ENCODE measurements around the gene NUDCD3. TPM values are rescaled to one million over a fixed set of nuclear protein-coding genes. Genes with fewer than 3 reads are reported as not detected.

The NUDCD3 gene
- total RNA-seq, 1 donor from 2014 or later, result 107 TPM

GRCh38 chr7:44505595-44505994 is 15.1 kb upstream of the NUDCD3 start:
- H3K4me1 ChIP-seq, result no peaks in the 10 kb centered on the region
- DNase-seq, result no peak
- TF ChIP-seq CTCF (IDR thresholded peaks at IDR 0.05; ENCODE audit: borderline replicate concordance), result no peak
- no peak overlapping the region for H3K27ac ChIP-seq (replicated peaks)
- no peaks in the 10 kb centered on the region for H3K27me3 ChIP-seq (ENCODE audit: low read depth)
- intact Hi-C loops (cut with micrococcal nuclease), result no loop called here
- H3K9me3 ChIP-seq (replicated peaks), result peaks cover 3% of the 10 kb centered on the region
- no peaks in the 10 kb centered on the region for H3K36me3 ChIP-seq
- no peak overlapping the region for H3K4me3 ChIP-seq

- peaks cover 11% of the 10 kb centered on the region for H3K27me3 ChIP-seq (ENCODE audit: low read depth)
- TF ChIP-seq CTCF (IDR thresholded peaks at IDR 0.05; ENCODE audit: borderline replicate concordance), result no peak
- intact Hi-C loops (cut with micrococcal nuclease), result no loop called here
- peaks cover 5% of the 10 kb centered on the region for H3K4me1 ChIP-seq
- H3K27ac ChIP-seq (replicated peaks), result peak overlapping the region; percentile 40
- no peak for DNase-seq
- H3K36me3 ChIP-seq, result no peaks in the 10 kb centered on the region
- no peak overlapping the region for H3K4me3 ChIP-seq
- H3K9me3 ChIP-seq (replicated peaks), result no peaks in the 10 kb centered on the region
Measured at GRCh38 chr7:44498230-44498954, 7.9 kb upstream of the NUDCD3 start.

GRCh38 chr7:44497155-44498027 is 6.9 kb upstream of the NUDCD3 start:
- intact Hi-C loops (cut with micrococcal nuclease), result no loop called here
- no peak for TF ChIP-seq CTCF (IDR thresholded peaks at IDR 0.05; ENCODE audit: borderline replicate concordance)
- Histone ChIP-seq H3K9me3 (replicated peaks) (no peaks in the 10 kb centered on the region), H3K27ac (replicated peaks) (no peak overlapping the region), H3K4me1 (peaks cover 5% of the 10 kb centered on the region), H3K36me3 (no peaks in the 10 kb centered on the region), H3K4me3 (no peak overlapping the region), H3K27me3 (ENCODE audit: low read depth) (peaks cover 11% of the 10 kb centered on the region)
- no peak for DNase-seq

GRCh38 chr7:44496385-44496784 is 5.9 kb upstream of the NUDCD3 start:
- Histone ChIP-seq H3K9me3 (replicated peaks) (no peaks in the 10 kb centered on the region), H3K27ac (replicated peaks) (no peak overlapping the region), H3K27me3 (ENCODE audit: low read depth) (peaks cover 11% of the 10 kb centered on the region), H3K4me1 (peaks cover 5% of the 10 kb centered on the region), H3K36me3 (no peaks in the 10 kb centered on the region), H3K4me3 (no peak overlapping the region)
- intact Hi-C loops (cut with micrococcal nuclease), result no loop called here
- DNase-seq, result no peak
- no peak for TF ChIP-seq CTCF (IDR thresholded peaks at IDR 0.05; ENCODE audit: borderline replicate concordance)

- no peak overlapping the region for H3K4me3 ChIP-seq
Measured at GRCh38 chr7:44494960-44495359, 4.5 kb upstream of the NUDCD3 start.

More at GRCh38 chr7:44494960-44495359, 4.5 kb upstream of the NUDCD3 start:
- Histone ChIP-seq H3K27me3 (ENCODE audit: low read depth) (peaks cover 11% of the 10 kb centered on the region), H3K36me3 (no peaks in the 10 kb centered on the region), H3K9me3 (replicated peaks) (no peaks in the 10 kb centered on the region), H3K4me1 (peaks cover 13% of the 10 kb centered on the region), H3K27ac (replicated peaks) (no peak overlapping the region)
- DNase-seq, result no peak
- intact Hi-C loops (cut with micrococcal nuclease), result no loop called here
- no peak for TF ChIP-seq CTCF (IDR thresholded peaks at IDR 0.05; ENCODE audit: borderline replicate concordance)

Data from left ventricle myocardium inferior (tissue), 1 donor.